SH-SY5Y (cell line): Measurements from ENCODE around the gene CCAR1.

Experiments used
- GATA2 ChIP-seq: IDR thresholded peaks from 2 replicates; pipeline ENCODE4 v1.6.1; 2011; ENCODE audit warnings: mild to moderate bottlenecking, low read depth, low read length
- GATA3 ChIP-seq: IDR thresholded peaks from 2 replicates; pipeline ENCODE4 v1.6.1; 2011; ENCODE audit warnings: low read depth, mild to moderate bottlenecking, low read length, moderate library complexity

DNA sequence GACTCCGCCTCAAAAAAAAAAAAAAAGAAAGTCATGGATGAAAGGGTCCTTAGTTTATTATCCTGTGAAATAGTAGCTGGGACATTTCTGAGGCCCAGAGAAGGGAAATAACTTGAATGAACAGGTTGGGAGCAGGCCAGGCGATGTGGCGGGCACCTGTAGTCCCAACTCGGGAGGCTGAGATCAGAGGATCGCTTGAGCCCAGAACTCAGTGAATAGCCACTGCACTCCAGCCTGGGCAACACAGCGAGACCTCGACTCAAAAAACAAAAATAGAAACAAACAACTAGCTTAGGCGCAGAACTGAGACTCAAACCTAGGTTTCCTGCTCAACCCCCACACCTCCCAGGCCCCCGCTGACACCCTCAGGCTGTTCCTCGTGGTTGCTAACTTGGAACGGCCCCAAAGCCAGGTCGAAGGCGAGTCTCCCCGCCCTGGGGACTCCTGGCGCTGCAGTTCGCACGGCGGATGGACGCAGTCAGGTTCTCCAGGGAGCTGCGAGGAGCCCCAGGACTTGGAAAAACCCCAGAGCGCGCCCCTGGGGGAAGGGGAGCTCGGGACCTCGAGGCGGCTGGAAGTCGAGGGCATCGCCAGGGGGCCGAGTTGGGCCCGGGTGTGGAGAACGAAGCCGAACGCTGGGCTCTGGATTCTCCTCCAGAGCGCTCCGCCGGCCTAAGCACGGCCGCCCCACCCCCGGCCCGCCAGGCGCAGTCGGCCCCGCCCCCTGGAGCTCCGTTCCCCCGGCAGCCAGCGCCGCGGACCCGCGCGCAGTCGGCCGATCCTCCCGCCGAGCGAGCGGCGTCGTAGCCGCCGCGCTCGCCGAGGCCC lies 105.9 kb downstream of the CCAR1 start, which contains the start of gene STOX1:
- TF ChIP-seq GATA2 (no peak), GATA3 (no peak)
